Mucosa of stomach (tissue), 1 donor: ENCODE measurements around the gene UBR4.
"Not testable (repeated sequence)": the region's sequence is repeated elsewhere in the genome, so short reads cannot be mapped to it uniquely, and the experiment has no call there.

Experiments
- H3K27me3 ChIP-seq: one replicate; pipeline ENCODE4 v1.7.0; 2013; ENCODE audit warnings: mild to moderate bottlenecking, low read length; ENCODE audit not compliant: control insufficient read depth, insufficient read depth
- H3K36me3 ChIP-seq: one replicate; pipeline ENCODE4 v1.7.0; 2013; ENCODE audit warnings: low read length; ENCODE audit not compliant: control insufficient read depth, insufficient read depth
- H3K4me1 ChIP-seq: one replicate; pipeline ENCODE4 v1.7.0; 2013; ENCODE audit warnings: mild to moderate bottlenecking, low read length; ENCODE audit not compliant: control insufficient read depth, insufficient read depth
- H3K4me3 ChIP-seq: one replicate; pipeline ENCODE4 v1.7.0; 2013; ENCODE audit warnings: low read length
- H3K9ac ChIP-seq: one replicate; pipeline ENCODE4 v1.7.0; 2013; ENCODE audit warnings: mild to moderate bottlenecking, low read length, moderate library complexity
- H3K9me3 ChIP-seq: one replicate; pipeline ENCODE4 v1.7.0; 2013; ENCODE audit warnings: mild to moderate bottlenecking, low read length, moderate library complexity; ENCODE audit not compliant: control insufficient read depth
- donor health status: Pancreatic carcinoma.

UBR4 gene

GRCh38 chr1:19234224-19234623 is 24.2 kb upstream of the UBR4 start:
- H3K36me3 ChIP-seq, result peaks cover 1% of the 10 kb centered on the region
- no peak overlapping the region for H3K9ac ChIP-seq
- peaks cover 21% of the 10 kb centered on the region for H3K4me1 ChIP-seq
- H3K4me3 ChIP-seq, result no peak overlapping the region
- no peaks in the 10 kb centered on the region for H3K9me3 ChIP-seq
- no peaks in the 10 kb centered on the region for H3K27me3 ChIP-seq

GRCh38 chr1:19232524-19232846 is 22.4 kb upstream of the UBR4 start:
- Histone ChIP-seq H3K27me3 (no peaks in the 10 kb centered on the region), H3K4me3 (no peak overlapping the region), H3K9ac (no peak overlapping the region), H3K4me1 (peaks cover 21% of the 10 kb centered on the region), H3K36me3 (peaks cover 2% of the 10 kb centered on the region), H3K9me3 (no peaks in the 10 kb centered on the region)

GRCh38 chr1:19231736-19232523 is 21.9 kb upstream of the UBR4 start:
- not testable (repeated sequence) for H3K9me3 ChIP-seq

GRCh38 chr1:19229828-19230325 is 19.8 kb upstream of the UBR4 start:
- H3K4me3 ChIP-seq, result no peak overlapping the region
- H3K27me3 ChIP-seq, result no peaks in the 10 kb centered on the region
- H3K36me3 ChIP-seq, result peaks cover 11% of the 10 kb centered on the region
- no peak overlapping the region for H3K9ac ChIP-seq
- no peaks in the 10 kb centered on the region for H3K9me3 ChIP-seq
- H3K4me1 ChIP-seq, result peaks cover 21% of the 10 kb centered on the region

More at GRCh38 chr1:19231736-19232523, 21.9 kb upstream of the UBR4 start:
- H3K4me3 ChIP-seq, H3K36me3 ChIP-seq, H3K27me3 ChIP-seq, H3K9ac ChIP-seq: not testable (repeated sequence)
- H3K4me1 ChIP-seq, result peaks cover 21% of the 10 kb centered on the region

GRCh38 chr1:19229229-19229628 is 19.2 kb upstream of the UBR4 start:
- peaks cover 21% of the 10 kb centered on the region for H3K4me1 ChIP-seq
- H3K36me3 ChIP-seq, result peaks cover 11% of the 10 kb centered on the region
- H3K4me3 ChIP-seq, result no peak overlapping the region
- H3K27me3 ChIP-seq, result no peaks in the 10 kb centered on the region
- H3K9me3 ChIP-seq, result no peaks in the 10 kb centered on the region
- no peak overlapping the region for H3K9ac ChIP-seq

- H3K36me3 ChIP-seq, result peaks cover 22% of the 10 kb centered on the region
- no peak overlapping the region for H3K4me3 ChIP-seq
- H3K27me3 ChIP-seq, result no peaks in the 10 kb centered on the region
- H3K9me3 ChIP-seq, result no peaks in the 10 kb centered on the region
- no peaks in the 10 kb centered on the region for H3K4me1 ChIP-seq
- no peak overlapping the region for H3K9ac ChIP-seq
These were observed 13.1 kb upstream of the UBR4 start for GRCh38 chr1:19222979-19223824.

GRCh38 chr1:19222573-19222972 is 12.5 kb upstream of the UBR4 start:
- Histone ChIP-seq H3K4me3 (no peak overlapping the region), H3K9ac (no peak overlapping the region), H3K36me3 (peaks cover 21% of the 10 kb centered on the region), H3K4me1 (no peaks in the 10 kb centered on the region), H3K9me3 (no peaks in the 10 kb centered on the region), H3K27me3 (no peaks in the 10 kb centered on the region)

GRCh38 chr1:19220991-19221390 is 10.9 kb upstream of the UBR4 start:
- H3K9me3 ChIP-seq, result no peaks in the 10 kb centered on the region
- H3K27me3 ChIP-seq, result no peaks in the 10 kb centered on the region
- H3K4me3 ChIP-seq, result no peak overlapping the region
- no peaks in the 10 kb centered on the region for H3K4me1 ChIP-seq
- no peak overlapping the region for H3K9ac ChIP-seq
- peaks cover 12% of the 10 kb centered on the region for H3K36me3 ChIP-seq

- Histone ChIP-seq H3K4me3 (no peak overlapping the region), H3K9ac (no peak overlapping the region), H3K36me3 (peaks cover 12% of the 10 kb centered on the region), H3K4me1 (no peaks in the 10 kb centered on the region), H3K9me3 (no peaks in the 10 kb centered on the region), H3K27me3 (no peaks in the 10 kb centered on the region)
These were observed 10.2 kb upstream of the UBR4 start for GRCh38 chr1:19220080-19220846.

GRCh38 chr1:19219451-19219850 is 9.4 kb upstream of the UBR4 start:
- H3K4me1 ChIP-seq, result no peaks in the 10 kb centered on the region
- no peak overlapping the region for H3K4me3 ChIP-seq
- H3K36me3 ChIP-seq, result peaks cover 12% of the 10 kb centered on the region
- H3K9me3 ChIP-seq, result no peaks in the 10 kb centered on the region
- no peak overlapping the region for H3K9ac ChIP-seq
- H3K27me3 ChIP-seq, result no peaks in the 10 kb centered on the region

- not testable (repeated sequence) for H3K4me3 ChIP-seq, H3K9ac ChIP-seq, H3K36me3 ChIP-seq, H3K9me3 ChIP-seq, H3K4me1 ChIP-seq, H3K27me3 ChIP-seq
These were observed 6.5 kb upstream of the UBR4 start for GRCh38 chr1:19216585-19216984.

GRCh38 chr1:19213580-19213979 is 3.5 kb upstream of the UBR4 start:
- Histone ChIP-seq H3K9me3 (no peaks in the 10 kb centered on the region), H3K4me3 (no peak overlapping the region), H3K4me1 (peaks cover 7% of the 10 kb centered on the region), H3K36me3 (no peaks in the 10 kb centered on the region), H3K9ac (no peak overlapping the region), H3K27me3 (no peaks in the 10 kb centered on the region)
